ENCODE data around the gene ARHGAP10.

DNA sequence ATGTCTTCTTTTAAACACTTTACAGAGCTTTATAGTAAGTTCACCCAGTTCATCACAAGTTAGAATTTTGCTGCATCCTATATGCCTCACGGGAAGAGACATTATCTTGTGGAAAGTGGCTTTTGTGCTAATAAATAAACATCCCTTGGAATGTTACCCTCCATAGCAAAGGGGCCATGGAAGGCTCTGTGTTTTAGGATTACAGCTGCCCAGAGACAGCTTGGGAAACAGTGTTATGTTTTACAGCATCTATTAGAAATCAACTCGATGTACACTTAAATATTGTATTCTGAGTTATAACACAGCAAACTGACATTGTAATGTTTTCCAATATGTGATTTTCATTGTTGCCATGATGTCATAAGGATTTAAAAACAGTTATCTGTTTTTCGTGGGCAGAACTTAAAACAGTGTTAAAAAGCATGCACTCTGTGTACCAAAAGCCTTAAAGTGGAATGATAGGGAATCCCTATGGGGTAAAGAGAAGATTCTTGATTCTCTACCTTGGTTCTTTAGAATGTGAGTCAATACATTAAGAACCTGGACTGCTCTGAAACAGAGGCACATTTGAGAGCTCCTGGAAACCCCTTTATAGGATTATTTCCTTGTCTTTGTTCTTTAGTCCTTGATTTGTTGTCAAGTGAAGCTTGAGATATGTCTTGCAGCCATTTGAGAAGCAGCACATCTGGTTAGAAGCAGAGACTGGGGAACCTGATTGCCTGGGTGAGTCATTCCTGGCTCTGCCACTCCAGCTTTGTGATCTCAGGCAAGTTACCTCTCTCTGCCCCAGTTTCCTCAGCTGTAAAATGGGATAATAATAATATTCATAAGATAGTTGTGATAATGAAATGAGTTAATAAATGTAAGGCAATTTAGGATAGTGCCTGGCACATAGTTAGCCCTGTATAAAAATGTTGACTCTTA is 41.6 kb downstream of the ARHGAP10 start:
- TF ChIP-seq, protein P1, sequence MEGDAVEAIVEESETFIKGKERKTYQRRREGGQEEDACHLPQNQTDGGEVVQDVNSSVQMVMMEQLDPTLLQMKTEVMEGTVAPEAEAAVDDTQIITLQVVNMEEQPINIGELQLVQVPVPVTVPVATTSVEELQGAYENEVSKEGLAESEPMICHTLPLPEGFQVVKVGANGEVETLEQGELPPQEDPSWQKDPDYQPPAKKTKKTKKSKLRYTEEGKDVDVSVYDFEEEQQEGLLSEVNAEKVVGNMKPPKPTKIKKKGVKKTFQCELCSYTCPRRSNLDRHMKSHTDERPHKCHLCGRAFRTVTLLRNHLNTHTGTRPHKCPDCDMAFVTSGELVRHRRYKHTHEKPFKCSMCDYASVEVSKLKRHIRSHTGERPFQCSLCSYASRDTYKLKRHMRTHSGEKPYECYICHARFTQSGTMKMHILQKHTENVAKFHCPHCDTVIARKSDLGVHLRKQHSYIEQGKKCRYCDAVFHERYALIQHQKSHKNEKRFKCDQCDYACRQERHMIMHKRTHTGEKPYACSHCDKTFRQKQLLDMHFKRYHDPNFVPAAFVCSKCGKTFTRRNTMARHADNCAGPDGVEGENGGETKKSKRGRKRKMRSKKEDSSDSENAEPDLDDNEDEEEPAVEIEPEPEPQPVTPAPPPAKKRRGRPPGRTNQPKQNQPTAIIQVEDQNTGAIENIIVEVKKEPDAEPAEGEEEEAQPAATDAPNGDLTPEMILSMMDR (IDR thresholded peaks at IDR 0.05), result no peak
- no peak for TF ChIP-seq POLR2A (IDR thresholded peaks at IDR 0.05)

Data from esophagus squamous epithelium (tissue), 4 donors.